ENCODE results near the gene IL17REL.

The IL17REL gene

DNA sequence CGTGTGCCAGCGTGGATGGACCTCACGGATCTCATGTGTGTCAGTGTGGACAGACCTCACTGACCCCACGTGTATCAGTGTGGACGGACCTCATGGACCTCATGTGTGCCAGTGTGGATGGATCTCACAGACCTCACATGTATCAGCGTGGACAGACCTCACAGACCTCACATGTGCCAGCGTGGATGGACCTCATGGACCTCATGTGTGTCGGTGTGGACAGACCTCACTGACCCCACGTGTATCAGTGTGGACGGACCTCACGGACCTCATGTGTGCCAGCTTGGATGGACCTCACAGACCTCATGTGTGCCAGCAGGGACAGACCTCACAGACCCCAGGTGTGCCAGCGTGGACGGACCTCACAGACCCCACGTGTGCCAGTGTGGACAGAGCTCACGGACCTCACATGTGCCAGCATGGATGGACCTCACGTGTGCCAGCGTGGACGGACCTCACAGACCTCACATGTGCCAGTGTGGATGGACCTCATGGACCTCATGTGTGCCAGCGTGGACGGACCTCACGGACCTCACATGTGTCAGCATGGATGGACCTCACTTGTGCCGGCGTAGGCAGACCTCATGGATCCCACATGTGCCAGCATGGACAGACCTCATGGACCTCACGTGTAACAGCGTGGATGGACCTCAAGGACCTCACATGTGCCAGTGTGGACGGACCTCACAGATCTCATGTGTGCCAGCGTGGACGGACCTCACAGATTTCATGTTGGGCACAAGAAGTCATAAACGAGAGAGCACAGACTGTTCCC is 27.3 kb upstream of the IL17REL start:
- in situ Hi-C loops (cut with MboI; ENCODE audit: low sequenced_read_pairs, unreplicated experiment): loop anchor here (25.0 kb wide), 1 partner anchor 278 kb away; no protein-coding TSS in a partner anchor
- TF ChIP-seq, protein P1, sequence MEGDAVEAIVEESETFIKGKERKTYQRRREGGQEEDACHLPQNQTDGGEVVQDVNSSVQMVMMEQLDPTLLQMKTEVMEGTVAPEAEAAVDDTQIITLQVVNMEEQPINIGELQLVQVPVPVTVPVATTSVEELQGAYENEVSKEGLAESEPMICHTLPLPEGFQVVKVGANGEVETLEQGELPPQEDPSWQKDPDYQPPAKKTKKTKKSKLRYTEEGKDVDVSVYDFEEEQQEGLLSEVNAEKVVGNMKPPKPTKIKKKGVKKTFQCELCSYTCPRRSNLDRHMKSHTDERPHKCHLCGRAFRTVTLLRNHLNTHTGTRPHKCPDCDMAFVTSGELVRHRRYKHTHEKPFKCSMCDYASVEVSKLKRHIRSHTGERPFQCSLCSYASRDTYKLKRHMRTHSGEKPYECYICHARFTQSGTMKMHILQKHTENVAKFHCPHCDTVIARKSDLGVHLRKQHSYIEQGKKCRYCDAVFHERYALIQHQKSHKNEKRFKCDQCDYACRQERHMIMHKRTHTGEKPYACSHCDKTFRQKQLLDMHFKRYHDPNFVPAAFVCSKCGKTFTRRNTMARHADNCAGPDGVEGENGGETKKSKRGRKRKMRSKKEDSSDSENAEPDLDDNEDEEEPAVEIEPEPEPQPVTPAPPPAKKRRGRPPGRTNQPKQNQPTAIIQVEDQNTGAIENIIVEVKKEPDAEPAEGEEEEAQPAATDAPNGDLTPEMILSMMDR (IDR thresholded peaks at IDR 0.05; ENCODE audit: borderline replicate concordance, control extremely low read depth, extremely low read depth, insufficient read depth, missing control alignments): no peak
- DNase-seq (ENCODE audit: low spot score): no peak

DNA sequence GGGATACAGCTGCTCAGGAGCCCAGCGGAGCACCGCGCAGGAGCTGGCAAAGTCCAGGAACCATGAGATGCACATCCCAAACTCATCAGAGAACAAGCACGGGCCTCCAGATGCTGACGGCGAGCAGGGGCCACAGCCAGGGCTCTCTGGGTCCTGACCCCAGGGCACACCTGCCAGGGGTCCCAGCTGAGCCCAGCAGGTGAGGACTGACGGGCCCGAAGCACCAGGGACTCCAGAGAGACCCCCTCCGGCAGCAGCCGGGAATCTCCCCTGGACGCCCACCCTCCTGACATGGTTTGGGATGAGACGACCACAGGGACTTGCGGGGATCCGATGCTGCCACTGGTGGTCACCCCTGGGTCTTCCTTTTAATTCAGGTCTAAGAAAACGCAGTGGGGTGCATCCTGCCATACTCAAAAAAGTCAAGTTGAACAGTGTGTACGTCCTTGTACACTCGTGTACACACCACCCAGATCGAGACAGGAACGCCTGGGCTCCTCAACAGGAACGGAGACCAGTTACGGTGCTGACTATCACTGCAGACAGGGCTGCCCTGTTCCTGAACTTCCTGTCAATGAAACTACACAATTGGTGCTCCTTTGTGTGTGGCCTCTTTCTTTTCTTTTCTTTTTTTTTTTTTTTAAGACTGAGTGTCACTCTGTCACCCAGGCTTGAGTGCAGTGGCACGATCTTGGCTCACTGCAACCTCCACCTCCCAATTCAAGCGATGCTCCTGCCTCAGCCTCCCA is 23.6 kb upstream of the IL17REL start:
- in situ Hi-C loops (cut with MboI; ENCODE audit: low sequenced_read_pairs, unreplicated experiment): loop anchor here (25.0 kb wide), 1 partner anchor 274 kb away; no protein-coding TSS in a partner anchor

DNA sequence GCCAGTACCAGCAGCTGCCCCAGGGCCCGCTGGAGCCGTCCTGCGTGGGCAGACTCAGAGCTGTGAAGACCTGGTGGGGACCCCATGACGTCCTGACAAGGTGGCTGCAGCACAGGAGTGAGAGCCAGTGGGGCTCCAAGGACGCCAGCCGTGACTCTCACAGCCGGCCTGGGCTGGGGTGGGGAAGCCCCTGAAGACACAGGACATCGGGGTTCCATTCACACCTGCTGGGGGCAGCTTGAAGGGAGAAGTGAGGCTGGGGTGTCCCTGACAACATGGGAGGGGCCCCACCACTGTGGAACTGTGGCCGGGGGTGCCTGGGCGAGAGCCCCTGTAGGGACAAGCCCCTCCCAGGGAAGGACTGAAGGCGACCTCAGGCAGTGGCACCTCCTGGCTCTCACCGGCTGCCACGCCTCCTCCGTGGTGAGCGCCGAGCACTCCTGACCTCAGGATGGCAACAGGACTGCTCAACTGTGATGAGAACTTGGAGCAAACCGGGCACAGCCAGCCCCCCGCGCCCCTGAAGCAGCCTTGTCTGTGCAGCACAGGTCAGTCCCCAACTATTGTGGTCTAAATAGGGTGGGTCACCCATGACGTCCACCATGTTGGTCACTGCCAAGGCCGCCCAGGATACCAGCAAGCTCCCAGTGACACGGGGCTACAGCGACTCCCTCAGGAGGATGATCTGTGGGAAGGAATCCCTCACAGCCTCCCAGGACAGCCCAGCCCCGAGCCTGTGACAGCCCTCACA is 22.7 kb upstream of the IL17REL start:
- TF ChIP-seq, protein P1 (IDR thresholded peaks at IDR 0.05; ENCODE audit: borderline replicate concordance, control extremely low read depth, extremely low read depth, insufficient read depth, missing control alignments): no peak
- no peak for DNase-seq (ENCODE audit: low spot score)
- in situ Hi-C loops (cut with MboI; ENCODE audit: low sequenced_read_pairs, unreplicated experiment): loop anchor here (25.0 kb wide), 1 partner anchor 273 kb away; no protein-coding TSS in a partner anchor

More for the DNA sequence above, 23.6 kb upstream of the IL17REL start:
- TF ChIP-seq, protein P1 (IDR thresholded peaks at IDR 0.05; ENCODE audit: borderline replicate concordance, control extremely low read depth, extremely low read depth, insufficient read depth, missing control alignments): no peak
- no peak for DNase-seq (ENCODE audit: low spot score)

DNA sequence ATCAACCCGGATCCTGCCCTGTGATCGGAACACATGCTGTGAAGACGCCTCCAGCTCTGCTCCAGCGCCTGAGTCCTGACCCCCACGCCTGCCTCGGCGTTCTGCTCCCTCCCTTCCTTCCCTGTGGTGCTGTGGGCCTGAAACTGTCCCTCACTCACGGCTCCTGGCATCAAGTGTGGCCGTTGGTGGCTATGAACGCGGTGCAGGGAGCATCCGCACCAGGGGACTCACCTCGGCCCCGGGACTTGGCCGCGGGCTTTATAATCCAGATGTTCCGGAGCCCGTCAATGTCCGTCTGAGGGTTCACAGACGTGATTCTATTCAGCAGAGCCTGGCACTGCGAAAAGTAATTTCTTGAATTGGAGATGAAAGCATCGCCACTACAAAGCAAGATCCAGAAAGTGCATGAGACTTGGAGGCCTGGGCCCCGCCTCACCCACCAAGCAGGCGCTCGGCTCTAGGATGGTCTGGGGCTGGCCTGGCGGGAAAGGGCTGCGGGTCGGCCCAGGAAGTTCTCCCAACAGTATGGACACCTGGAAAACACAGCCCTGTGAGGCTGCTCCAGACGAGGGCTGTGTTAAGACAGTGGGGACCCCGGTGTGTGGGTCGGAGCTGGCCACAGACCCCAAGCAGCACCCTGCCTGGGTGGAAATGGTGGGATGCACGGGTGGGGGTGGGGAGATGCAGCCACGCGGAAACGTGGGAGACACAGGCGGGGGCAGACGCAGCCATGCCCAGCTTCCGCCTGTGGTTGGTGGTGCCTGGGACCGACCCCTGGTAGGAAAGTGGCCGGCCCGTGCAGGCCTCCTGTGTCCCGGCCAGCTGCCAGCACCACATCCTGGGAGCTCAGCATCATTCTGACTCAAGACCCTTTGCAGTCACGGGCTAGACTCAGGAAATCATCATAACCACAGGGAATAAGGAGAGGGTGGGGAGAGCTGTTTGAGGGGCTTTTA is 21.8 kb upstream of the IL17REL start:
- no peak for DNase-seq (ENCODE audit: low spot score)
- in situ Hi-C loops (cut with MboI; ENCODE audit: low sequenced_read_pairs, unreplicated experiment): loop anchor here (5.0 to 25.0 kb wide), 2 partner anchors 102 to 272 kb away; no protein-coding TSS in a partner anchor
- TF ChIP-seq, protein P1 (IDR thresholded peaks at IDR 0.05; ENCODE audit: borderline replicate concordance, control extremely low read depth, extremely low read depth, insufficient read depth, missing control alignments): no peak

DNA sequence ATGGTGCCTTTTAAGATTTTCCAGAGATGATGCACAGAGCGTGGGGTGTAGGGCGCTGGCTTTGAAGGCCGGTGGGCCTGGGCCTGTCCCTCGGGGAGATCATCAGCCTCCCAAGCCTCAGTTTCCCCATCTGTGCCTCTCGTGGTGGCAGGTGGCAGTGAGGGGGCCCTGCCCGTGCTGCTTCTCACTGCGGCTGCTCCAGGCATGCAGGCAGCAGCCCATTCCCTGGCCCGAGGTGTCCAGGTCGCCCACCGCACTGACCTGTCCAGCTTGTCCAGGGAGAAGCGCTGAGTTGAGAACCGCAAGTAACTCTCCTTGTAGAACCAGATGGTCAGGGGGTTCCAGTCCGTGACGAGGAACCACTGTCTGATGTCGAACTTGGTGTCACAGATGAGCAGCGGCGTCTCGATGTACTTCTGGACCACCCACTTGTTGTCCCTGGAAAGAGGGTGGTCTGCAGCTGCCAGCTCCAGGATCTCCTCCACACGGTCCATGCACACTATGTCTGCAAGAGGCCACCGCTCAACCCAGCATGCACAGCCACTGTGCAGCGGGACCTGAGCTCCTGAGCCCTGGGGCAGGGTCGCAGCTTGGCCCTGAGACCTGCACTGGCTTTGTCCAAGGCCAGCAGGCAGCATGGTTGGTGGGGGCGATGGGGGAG is 20.5 kb upstream of the IL17REL start:
- in situ Hi-C loops (cut with MboI; ENCODE audit: low sequenced_read_pairs, unreplicated experiment): loop anchor here (5.0 to 25.0 kb wide), 2 partner anchors 101 to 271 kb away; no protein-coding TSS in a partner anchor
- TF ChIP-seq, protein P1 (IDR thresholded peaks at IDR 0.05; ENCODE audit: borderline replicate concordance, control extremely low read depth, extremely low read depth, insufficient read depth, missing control alignments): no peak
- DNase-seq (ENCODE audit: low spot score): no peak

All from GM13976 (cell line).